B cell (primary cell): ENCODE data around the gene CEP41.

Experiments
- CTCF ChIP-seq: fragments of 200-600 bp; IDR thresholded peaks from one replicate; pipeline ENCODE4 v1.8.0; 2022; ENCODE audit warnings: antibody characterized with exemption, mild to moderate bottlenecking
- EZH2 ChIP-seq: IDR thresholded peaks from 2 replicates; pipeline ENCODE4 v1.6.1; 2012; ENCODE audit warnings: borderline replicate concordance, low read depth, mild to moderate bottlenecking, moderate library complexity, low read length; ENCODE audit not compliant: insufficient read depth, poor library complexity, severe bottlenecking

- TF ChIP-seq CTCF (no peak), EZH2 (no peak)
Measured at GRCh38 chr7:130356121-130356875, 84.5 kb downstream of the CEP41 start.
